Measurements from ENCODE around the gene MMUT.
"Not testable (repeated sequence)": the region's sequence is repeated elsewhere in the genome, so short reads cannot be mapped to it uniquely, and the experiment has no call there.

Gene MMUT

DNA sequence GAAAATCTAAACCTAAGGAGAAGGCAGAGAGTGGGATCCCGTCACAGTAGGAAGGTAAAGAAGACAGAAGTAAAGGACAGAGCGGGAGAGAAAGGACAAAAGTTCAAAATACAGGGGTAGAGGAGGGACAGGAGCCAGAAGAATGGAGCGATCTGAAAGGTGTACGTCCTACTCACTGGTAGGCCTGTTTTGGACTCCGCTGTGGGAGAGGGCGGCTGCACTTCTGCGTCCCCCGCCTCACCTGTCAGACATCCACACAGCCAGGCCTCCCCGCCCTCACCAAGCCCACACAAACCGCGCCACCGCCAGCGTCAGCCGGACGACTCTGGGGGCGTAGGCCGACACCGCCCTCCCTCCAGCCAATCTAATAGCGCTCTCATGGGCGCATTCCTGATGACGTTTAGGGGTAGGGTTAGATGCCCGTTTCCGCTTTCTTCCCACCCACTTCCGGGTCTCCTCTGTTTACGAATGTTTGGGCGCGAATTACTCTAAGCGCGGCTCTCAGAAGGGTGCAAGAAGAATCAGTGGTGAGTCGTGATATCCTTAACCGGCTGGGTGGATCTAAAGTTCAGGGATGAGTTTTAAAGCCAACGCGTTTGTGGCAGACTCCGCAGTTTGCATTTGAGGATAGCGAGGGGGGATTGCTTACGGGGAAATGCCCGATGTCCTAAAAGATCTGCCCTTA lies at the start of gene MMUT, which contains the start of gene CENPQ:
MMUT (minus strand) TSS at position 327 of the 685 bp plus-strand sequence. CDS start 3,787 bp downstream, outside the sequence.
CENPQ (plus strand) TSS at position 444 of the 685 bp plus-strand sequence. CDS start 6,807 bp downstream, outside the sequence.
- DNase-seq = peak; percentile 77

DNA sequence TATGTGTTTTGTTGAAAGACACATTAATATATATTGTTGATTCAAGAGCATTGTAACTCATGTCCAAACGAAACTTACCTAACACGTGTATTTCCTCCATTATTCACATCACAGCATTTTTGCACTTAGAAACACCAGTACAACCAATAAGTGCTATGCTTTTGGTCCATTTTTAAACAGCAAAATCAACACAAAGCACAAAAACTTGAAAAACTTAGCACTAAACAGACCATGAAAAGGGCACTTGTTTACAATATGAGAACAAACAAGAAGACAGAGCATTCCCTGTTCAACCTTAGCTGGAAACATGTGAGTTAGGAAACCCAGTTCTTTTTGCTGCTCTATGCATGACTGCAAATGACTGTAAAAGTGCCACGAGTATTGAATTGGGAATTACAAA lies 46.3 kb upstream of the MMUT start:
- DNase-seq = no peak

DNA sequence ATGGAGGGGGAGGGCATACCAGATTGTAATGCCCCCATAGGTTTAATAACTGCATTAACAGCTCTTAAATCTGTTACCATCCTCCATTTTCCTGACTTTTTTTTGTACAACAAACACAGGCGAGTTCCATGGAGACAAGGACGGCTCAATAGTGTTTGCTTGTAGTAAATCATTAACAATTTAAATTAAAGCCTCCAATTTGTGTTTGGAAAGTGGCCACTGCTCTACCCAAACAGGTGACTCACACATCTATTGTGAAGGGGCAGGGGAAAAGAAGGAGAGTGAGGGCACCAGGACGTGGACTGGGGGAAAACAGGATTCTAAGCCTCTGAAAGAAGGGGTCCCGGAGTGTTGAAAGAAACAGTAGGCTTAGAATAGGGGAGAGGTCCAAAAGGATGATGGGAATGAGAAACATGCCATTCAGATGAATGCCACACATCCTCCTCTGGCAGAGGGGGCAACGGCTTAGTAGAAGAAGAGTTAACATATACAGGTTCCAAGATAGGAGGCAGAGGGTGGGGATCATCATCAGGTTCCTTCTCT lies 43.6 kb upstream of the MMUT start:
- no peak for DNase-seq

DNA sequence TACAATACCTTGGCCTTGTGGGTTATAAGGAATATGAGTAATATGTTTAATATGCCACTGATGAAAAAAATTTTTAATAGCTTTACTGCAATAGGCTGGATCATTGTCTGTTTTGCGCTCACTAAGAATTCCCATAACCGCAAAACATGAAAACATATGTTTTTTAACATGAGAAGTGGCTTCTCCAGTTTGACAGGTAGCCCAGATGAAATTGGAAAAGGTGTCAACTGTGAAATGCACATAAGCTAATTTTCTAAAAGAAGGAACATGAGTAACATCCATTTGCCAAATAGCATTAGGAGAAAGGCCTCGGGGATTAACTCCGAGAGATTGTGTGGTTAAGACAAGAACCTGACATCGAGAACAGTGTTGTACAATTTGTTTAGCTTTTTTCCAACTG lies 41.6 kb upstream of the MMUT start:
- DNase-seq = no peak

DNA sequence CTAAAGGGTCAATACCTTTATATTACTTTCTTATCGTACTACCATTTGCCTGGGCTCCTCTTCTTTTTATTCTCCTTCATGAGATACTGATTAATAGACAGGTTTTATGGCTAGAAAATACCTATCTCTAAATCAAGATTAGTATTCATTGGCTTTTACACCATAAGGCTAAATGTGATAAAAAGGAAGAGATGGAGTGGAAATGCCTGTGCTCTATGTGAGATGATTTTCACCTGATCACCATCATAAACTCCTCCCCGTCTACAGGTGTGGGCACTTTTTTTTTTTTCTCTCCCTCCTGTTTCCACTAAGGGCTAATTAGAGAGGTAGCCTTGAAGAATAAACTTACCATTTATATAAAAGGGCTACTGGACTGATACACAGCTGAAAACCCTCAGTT lies 36.6 kb upstream of the MMUT start, which contains the start of gene GLYATL3:
GLYATL3 (plus strand) TSS at position 301 of the 400 bp plus-strand sequence. CDS start 12,068 bp downstream, outside the sequence.
- no peak for DNase-seq

DNA sequence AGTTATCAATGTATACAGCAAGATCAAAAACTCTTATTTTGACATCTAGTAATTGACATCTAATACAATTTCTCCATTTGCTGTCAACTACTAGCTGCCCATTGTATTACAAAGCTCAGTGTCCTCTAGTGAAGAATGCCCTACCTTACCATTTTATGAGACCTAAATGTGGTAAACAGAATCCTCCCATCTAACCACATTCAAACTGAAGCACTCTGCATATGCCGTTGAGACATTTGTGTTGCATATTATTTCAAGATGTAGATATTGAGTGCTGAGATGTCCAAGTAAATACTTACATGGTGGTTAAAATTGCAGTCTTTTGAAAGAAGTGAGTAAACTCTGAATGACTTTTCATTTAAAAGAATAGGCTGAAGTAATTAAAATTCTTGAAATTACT lies 36.1 kb upstream of the MMUT start:
- no peak for DNase-seq

DNA sequence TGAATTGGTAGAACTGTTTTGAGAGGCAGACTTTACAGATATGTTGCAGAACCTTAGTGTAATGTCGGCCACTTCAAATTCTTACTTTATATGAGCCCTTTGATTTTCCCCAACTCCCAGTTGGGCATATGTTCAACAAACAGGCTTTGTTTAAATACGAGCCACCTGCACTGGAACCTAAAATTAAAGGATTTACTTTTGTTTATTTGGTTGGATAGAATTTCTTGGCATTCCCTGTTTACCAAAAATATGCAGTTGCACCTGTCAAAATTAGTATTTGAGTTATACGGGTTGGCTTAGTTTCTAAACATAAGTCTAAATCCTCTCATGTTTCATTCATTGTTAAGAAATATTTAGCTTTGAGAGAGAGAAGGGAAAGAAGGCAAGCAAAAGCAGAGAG lies 34.3 kb upstream of the MMUT start:
- no peak for DNase-seq

DNA sequence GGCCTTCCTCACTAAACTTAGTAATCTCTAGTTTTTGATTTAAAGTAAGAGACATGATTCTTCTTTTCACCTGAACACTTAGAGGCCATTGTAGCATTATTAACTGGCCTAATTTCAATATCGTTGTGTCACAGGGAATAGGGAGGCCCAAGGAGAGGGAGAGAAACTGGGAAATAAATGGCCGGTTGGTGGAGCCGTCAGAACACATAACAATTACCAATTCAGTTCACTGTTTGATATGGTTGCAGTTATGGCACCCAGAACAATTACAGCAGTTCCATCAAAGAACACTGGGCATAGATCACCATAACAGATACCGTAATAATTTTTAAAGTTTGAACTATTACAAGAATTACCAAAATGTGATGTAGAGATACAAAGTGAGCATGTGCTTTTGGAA lies 27.6 kb upstream of the MMUT start:
- no peak for DNase-seq

DNA sequence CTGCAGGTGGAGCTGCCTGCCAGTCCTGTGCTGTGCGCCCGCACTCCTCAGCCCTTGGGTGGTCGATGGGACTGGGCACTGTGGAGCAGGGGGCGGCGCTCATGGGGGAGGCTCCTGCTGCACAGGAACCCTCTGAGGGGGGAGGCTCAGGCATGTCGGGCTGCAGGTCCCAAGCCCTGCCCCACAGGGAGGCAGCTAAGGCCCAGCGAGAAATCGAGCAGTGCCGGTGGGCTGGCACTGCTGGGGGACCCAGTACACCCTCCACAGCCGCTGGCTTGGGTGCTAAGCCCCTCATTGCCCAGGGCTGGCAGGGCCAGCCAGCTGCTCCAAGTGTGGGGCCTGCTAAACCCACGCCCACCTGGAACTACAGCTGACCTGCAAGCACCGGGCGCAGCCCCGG lies 20.3 kb upstream of the MMUT start:
- DNase-seq = not testable (repeated sequence)

DNA sequence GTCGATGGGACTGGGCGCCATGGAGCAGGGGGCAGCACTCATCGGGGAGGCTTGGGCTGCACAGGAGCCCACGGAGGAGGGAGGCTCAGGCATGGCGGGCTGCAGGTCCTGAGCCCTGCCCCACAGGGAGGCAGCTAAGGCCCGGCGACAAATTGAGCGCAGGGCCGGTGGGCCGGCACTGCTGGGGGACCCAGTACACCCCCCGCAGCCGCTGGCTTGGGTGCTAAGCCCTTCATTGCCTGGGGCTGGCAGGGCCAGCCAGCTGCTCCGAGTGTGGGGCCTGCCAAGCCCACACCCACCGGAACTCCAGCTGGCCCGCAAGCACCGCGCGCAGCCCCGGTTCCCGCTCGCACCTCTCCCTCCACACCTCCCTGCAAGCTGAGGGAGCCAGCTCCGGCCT lies 18.8 kb upstream of the MMUT start:
- DNase-seq = not testable (repeated sequence)

DNA sequence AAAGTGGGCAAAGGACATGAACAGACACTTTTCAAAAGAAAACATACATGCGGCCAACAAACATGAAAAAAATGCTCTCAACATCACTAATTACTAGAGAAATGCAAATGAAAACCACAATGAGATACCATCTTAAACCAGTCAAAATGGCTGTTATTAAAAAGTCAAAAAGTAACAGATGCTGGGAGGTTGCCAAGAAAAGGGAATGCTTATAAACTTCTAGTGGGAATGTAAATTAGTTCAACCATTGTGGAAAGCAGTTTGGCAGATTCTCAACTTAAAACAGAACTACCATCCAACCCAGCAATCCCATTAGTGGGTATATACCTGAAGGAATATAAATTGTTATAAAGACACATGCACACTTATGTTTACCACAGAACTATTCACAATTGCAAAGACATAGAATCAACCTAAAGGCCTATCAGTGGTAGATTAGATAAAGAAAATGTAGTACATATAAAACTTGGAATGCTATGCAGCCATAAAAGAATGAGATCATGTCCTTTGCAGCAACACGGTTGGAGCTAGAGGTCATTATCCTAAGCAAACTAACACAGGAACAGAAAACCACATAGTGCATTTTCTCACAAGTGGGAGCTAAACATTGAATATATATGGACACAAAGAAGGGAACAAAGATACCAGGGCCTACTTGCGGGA lies 16.4 kb upstream of the MMUT start:
- no peak for DNase-seq

DNA sequence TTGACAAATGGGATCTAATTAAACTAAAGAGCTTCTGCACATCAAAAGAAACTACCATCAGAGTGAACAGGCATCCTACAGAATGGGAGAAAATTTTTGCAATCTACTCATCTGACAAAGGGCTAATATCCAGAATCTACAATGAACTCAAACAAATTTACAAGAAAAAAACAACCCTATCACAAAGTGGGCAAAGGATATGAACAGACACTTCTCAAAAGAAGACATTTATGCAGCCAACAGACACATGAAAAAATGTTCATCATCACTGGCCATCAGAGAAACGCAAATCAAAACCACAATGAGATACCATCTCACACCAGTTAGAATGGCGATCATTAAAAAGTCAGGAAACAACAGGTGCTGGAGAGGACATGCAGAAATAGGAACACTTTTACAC lies 13.5 kb upstream of the MMUT start:
- DNase-seq = not testable (repeated sequence)

DNA sequence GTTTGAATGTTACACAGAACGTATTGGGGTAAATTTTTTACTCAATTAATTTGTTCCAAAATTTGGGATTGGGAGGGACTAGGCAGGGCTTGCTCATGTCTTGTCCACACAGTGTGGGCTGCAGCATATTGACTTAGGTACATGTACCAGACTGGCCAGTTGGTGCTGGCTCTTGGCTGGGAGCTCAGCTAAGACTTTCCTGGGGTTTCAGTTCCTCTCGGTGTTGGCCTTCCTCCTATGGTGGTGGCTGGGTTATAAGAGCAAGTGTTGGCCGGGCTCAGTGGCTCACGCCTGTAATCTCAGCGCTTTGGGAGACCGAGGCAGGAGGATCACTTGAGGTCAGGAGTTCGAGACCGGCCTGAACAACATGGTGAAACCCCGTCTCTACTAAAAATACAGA lies 5.0 kb upstream of the MMUT start:
- no peak for DNase-seq

DNA sequence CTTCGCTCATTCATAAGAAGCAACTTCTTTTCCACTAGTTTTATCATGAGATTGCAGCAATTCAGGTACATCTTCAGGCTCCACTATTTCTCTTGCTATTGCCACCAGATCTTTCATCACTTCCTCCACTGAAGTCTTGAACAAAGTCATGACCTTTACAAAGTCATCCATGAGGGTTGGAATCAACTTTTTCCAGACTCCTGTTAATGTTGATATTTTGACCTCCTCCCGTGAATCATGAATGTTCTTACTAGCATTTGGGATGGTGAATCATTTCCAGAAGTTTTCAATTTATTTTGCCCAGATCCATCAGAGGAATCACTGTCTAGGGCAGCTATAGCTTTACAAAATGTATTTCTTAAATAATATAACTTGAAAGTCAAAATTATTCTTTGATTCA lies 1.6 kb upstream of the MMUT start:
- no peak for DNase-seq

DNA sequence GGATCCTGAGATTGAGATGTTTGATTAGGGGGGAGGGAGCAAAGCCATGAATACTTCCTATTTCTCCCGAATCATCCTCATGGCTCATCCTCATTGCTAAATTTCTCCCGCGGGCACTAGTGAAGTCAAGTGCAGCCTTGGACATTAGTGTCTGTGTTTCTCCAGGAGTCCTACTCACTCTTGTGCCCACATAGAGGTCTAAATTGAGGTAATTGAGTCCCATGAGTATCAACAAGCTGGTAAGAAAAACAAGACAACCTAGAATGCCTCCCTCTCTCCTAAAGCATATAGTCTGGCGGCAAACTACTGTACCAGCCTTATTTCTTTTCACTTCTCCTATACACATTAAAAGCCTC lies 537 bp upstream of the MMUT start:
- no peak for DNase-seq

DNA sequence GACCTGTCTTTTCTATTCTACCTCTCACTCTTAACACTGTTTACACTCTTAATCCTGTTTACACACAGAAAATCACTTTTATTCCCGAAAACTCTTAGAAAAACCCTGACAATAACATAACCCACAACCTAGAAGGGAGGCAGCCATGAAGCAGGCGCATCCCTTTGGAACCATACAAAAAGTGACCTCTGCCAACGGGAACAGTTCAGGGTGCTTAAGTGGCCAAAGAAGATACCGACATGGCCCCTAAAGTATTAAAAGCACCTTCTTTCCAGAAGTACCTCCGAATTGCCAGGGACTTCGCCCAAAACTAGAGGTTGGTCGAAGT lies 490 bp downstream of the MMUT start:
- no peak for DNase-seq

DNA sequence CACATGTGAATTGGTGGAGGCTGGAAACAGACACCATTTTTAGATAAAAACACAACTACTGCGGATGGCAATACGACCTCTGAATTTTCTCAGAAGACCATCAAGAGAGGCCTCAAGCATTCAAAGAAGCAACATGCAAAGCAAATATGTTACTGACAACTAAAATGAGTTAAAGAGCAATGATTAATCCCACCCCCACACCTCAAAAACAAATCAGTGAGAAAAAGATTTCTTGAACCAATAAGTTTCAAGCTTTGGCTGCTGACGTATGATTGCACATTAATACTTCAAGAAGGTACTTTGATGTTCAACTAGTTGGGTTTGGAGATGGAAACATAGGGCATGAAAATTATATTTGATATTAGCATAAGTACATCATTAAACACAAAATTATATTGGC lies 982 bp downstream of the MMUT start:
- DNase-seq = no peak

DNA sequence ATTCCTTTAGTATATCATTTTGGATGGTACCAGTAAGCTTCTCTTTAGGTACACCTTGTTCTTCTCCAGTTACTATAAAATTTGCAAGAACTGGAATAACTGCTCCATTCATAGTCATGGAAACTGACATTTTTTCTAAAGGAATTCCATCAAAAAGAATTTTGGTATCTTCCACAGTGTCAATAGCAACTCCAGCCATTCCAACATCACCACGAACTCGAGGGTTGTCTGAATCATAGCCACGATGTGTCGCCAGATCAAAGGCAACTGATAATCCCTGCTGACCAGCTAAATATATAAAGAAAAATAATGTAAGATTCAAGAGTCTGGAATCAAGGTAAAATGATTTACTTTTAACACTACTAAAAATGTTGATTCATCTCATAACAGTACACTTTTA lies 5.3 kb downstream of the MMUT start:
- no peak for DNase-seq

DNA sequence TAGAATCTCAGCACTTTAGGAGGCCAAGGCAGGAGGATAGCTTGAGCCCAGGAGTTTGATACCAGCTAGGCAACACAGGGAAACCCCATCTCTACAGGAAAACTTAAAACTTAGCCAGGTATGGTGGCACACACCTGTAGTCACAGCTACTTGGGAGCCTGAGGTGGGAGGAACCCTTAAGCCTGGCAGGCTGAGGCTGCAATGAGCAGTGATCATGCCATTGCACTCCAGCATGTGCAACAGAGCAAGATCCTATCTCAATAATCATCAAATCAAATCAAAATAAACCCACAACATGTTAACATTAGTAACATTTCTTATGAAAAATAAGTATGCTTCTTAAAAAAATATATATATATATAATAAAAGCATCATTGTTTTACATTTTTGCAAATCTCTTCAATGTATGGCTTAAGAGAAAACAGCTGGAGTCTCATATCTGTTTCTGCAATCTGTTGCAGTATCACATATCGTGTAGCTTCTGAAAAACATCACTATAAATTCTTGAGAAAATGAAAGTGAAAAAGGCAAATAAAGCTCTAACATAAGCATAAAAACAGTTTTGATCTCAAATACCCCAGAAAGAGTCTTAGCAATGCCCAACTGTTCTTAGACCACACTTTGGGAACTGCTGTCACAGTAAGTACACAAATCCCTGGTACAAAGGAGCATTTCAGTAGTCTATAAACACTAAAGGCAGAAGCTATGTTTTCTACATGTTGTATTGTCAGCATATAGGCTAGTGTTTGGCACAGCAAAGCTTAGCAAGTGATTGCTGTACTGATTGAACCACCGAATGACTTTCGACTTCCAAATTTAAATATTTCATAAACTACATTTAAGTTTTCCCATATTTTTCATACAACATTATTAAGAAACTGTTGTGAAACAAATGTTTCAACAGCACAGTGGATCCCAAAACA lies 8.0 kb downstream of the MMUT start:
- DNase-seq = no peak

DNA sequence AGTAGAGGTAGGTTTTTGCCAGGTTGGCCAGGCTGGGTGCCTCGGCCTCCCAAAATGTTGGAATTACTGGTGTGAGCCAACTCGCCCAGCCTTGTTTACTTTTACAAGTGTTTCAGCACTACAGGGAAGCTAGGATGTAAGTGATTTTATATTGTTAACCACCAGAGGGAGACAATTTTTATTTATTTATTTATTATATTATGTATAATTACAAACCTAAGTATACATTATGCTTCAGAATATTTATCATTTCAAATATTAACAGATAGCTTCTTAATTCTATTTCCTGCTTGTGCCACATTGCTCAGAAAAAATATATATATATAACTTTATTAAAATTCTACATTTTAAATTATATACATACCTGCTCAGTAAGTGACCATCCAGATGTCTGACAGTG lies 9.8 kb downstream of the MMUT start:
- no peak for DNase-seq

DNA sequence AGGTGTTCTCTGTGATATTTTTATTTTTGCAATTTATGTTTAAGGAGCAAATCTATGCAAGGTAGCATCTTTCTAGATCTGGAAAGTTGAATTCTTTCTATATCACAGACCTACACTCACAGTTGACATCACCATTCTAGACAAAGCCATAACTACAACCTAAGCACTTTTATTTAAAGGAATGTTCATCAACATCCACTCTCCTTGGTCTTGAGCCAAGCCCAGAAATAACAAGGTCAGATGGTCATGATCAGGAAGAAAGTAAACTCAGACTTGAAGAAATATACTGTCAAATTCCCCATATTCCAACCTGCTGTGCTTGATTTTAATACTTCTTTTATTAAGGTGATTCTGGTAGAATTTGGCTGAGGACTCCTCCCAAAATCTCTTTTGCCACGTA lies 32.2 kb downstream of the MMUT start:
- DNase-seq = no peak

DNA sequence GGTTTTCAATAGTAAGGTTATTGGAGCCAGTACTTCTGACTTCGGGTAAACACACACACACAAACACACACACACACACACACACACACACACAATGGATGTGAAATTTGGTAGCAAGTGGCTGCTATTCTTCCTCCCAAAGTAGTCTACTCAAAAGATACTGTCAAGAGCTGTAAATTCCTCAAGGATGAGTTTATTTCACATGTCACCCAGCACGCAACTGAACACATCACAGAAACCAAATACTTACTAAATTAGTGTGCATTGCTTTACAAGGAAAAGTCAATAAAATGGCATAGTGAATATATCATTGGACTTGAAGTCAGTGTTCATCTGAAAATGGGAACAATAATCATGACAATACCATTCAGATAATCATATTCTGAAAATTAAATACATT lies 32.9 kb downstream of the MMUT start:
- DNase-seq = no peak

DNA sequence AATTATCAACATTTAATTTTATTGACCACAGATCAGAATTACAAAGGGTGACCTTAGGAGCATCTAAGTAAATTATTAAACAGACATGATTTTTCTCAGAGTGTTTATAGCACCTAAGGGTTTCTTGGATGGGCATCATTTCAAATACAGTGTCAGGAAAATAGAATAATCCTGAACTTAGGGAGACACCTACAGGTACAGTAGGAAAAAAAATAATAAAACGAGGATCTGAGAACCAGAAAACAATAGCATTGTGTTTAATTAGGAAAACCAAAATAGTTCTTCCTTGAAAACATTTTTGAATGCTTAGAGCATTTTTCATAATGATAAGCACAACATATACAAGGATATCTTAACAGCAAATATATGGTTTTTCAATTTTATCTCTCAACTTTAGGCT lies 39.2 kb downstream of the MMUT start:
- no peak for DNase-seq

DNA sequence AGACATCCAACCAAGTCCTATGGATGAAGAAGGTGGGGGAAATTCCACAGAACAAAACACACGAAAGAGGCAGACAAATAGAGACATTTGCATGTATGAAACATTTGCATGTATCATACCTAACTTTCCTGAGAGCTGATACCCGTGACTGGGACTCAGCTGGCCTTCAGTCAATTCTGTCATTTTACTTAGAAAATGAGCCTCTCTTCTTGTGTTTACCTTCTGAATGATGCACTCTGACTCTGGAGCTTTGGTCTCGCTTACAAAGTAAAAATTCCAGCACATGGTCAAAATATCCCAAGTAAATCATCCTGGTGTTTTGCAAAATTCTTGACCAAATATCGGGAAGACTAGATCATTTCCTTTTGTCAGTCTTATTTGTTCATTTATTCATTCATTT lies 46.9 kb downstream of the MMUT start:
- DNase-seq = no peak
